HL-60 (cell line): ENCODE results near the gene CD2.

Source experiments
- DNase-seq, 2 experiments: peaks; one replicate each; pipeline ENCODE4 v3.0.0-alpha.2; 2010 to 2020; ENCODE audit warnings: low read depth in 1 of 2, low spot score in 1 of 2
- H3K27ac ChIP-seq: fragments of 250-450 bp; sonication (Bioruptor Pico); replicated peaks from 2 replicates; pipeline ENCODE4 v1.5.1; 2020; ENCODE audit warnings: mild to moderate bottlenecking, moderate library complexity
- H3K27me3 ChIP-seq: fragments of 250-450 bp; sonication (Bioruptor Pico); 2 replicates; pipeline ENCODE4 v1.5.1; 2021; ENCODE audit warnings: mild to moderate bottlenecking, moderate library complexity; ENCODE audit not compliant: insufficient read depth, poor library complexity, severe bottlenecking
- H3K4me3 ChIP-seq: replicated peaks from 2 replicates; pipeline ENCODE4 v1.5.1; 2011; ENCODE audit warnings: mild to moderate bottlenecking, control low read depth, low read length; ENCODE audit not compliant: insufficient read depth
- GABPA ChIP-seq: IDR thresholded peaks from 2 replicates; pipeline ENCODE4 v1.6.1; 2012; ENCODE audit warnings: low read depth
- POLR2AphosphoS5 ChIP-seq: IDR thresholded peaks from 2 replicates; pipeline ENCODE4 v1.6.1; 2012; ENCODE audit warnings: low read depth
- REST ChIP-seq: IDR thresholded peaks from 2 replicates; pipeline ENCODE4 v1.6.1; 2012; ENCODE audit warnings: low read depth; ENCODE audit not compliant: insufficient replicate concordance
- SPI1 ChIP-seq: IDR thresholded peaks from 2 replicates; pipeline ENCODE4 v1.6.1; 2012; ENCODE audit warnings: low read depth, mild to moderate bottlenecking, borderline replicate concordance
- TF ChIP-seq, protein P1 (sequence below): IDR thresholded peaks from one replicate; pipeline ENCODE4 v1.5.1; 2011; ENCODE audit warnings: low read length, control low read depth, inconsistent platforms; ENCODE audit not compliant: insufficient read depth

The CD2 gene

GRCh38 chr1:116716391-116716790, 37.8 kb upstream of the CD2 start:
- no peak overlapping the region for H3K4me3 ChIP-seq
- no peak overlapping the region for H3K27ac ChIP-seq
- no peak for DNase-seq
- TF ChIP-seq REST (no peak), POLR2AphosphoS5 (no peak), SPI1 (no peak), GABPA (no peak)
- TF ChIP-seq, protein P1, sequence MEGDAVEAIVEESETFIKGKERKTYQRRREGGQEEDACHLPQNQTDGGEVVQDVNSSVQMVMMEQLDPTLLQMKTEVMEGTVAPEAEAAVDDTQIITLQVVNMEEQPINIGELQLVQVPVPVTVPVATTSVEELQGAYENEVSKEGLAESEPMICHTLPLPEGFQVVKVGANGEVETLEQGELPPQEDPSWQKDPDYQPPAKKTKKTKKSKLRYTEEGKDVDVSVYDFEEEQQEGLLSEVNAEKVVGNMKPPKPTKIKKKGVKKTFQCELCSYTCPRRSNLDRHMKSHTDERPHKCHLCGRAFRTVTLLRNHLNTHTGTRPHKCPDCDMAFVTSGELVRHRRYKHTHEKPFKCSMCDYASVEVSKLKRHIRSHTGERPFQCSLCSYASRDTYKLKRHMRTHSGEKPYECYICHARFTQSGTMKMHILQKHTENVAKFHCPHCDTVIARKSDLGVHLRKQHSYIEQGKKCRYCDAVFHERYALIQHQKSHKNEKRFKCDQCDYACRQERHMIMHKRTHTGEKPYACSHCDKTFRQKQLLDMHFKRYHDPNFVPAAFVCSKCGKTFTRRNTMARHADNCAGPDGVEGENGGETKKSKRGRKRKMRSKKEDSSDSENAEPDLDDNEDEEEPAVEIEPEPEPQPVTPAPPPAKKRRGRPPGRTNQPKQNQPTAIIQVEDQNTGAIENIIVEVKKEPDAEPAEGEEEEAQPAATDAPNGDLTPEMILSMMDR: no peak
- no peaks in the 10 kb centered on the region for H3K27me3 ChIP-seq

DNA sequence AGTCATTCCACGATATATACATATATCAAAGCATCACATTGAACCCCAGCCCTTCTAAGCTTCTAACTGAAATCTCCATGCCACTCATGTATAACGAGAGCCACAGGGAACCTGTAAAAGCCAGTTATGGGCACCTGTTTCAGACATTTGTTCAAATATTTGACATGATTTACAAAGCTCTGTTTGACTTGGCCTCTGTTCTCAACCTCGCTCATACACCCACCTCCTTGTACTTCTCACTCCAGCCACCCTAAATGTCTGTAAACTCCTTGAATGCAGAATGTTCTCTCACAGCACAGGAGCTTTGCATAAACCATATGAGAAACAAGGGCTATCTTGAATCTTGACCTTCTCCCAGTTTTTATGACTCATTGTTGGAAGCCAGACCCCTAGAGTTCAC, 36.9 kb upstream of the CD2 start:
- Histone ChIP-seq H3K4me3 (no peak overlapping the region), H3K27me3 (no peaks in the 10 kb centered on the region), H3K27ac (no peak overlapping the region)
- no peak for TF ChIP-seq POLR2AphosphoS5
- TF ChIP-seq GABPA: no peak
- TF ChIP-seq, protein P1: no peak
- no peak for DNase-seq

DNA sequence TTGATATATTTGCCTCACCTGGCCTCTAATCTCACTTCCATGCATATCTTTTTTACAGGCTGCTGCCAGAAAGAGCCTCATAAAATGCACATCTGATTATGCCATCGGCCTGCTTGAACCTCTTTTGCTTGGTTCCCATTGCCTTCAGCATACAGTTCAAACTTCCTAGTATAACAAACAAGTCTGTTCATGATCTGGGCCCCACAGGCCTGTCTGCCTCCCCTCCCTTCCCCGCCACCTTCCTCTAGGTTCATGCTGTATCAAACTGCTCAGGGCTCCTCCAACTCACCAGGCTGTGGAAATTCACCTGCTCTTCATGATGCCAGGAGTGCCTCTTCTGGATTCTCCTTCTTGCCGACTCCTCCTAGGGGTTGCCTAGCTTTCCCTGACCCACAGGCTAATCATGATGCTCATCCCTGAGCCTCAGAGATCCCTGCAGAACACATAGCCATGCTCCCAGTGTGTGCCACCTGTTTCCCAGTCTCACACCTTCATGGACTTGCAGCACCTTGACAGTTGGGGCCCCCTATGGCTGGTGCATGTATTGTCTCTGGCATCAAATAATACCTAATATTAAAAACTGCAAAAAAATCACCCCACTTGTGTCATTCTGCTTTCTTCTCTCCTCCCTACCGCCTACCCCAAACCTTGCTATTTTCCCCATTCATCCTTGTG, 33.7 kb upstream of the CD2 start:
- H3K27me3 ChIP-seq: no peaks in the 10 kb centered on the region
- no peak overlapping the region for H3K27ac ChIP-seq
- no peak for DNase-seq
- TF ChIP-seq GABPA (no peak), REST (no peak)
- no peak overlapping the region for H3K4me3 ChIP-seq

GRCh38 chr1:116721039-116721405, 33.2 kb upstream of the CD2 start:
- Histone ChIP-seq H3K4me3 (no peak overlapping the region), H3K27me3 (no peaks in the 10 kb centered on the region), H3K27ac (no peak overlapping the region)
- DNase-seq: no peak
- no peak for TF ChIP-seq REST
- no peak for TF ChIP-seq SPI1
- no peak for TF ChIP-seq POLR2AphosphoS5
- TF ChIP-seq, protein P1: no peak
- no peak for TF ChIP-seq GABPA
